Hepatocyte (in vitro differentiated cells): Measurements from ENCODE around the gene DTHD1. TPM values are rescaled to one million over a fixed set of nuclear protein-coding genes. Genes with fewer than 3 reads are reported as not detected.

Experiments
- DNase-seq: peaks from one replicate; pipeline ENCODE4 v3.0.0-alpha.2; 2016; ENCODE audit warnings: low spot score
- H2AFZ ChIP-seq: fragments of 200-600 bp; sonication (generic); 2 replicates; pipeline ENCODE4 v1.6.0; 2016; ENCODE audit warnings: antibody characterized with exemption, mild to moderate bottlenecking
- H3K27ac ChIP-seq: fragments of 200-600 bp; sonication (generic); 2 replicates; pipeline ENCODE4 v1.5.1; 2016; ENCODE audit warnings: mild to moderate bottlenecking
- H3K27me3 ChIP-seq: fragments of 200-600 bp; sonication (generic); 2 replicates; pipeline ENCODE4 v1.6.1; 2016
- H3K36me3 ChIP-seq: fragments of 200-600 bp; sonication (generic); replicated peaks from 2 replicates; pipeline ENCODE4 v1.5.1; 2016; ENCODE audit warnings: low read depth; ENCODE audit not compliant: insufficient read depth
- H3K4me1 ChIP-seq: fragments of 200-600 bp; sonication (generic); 2 replicates; pipeline ENCODE4 v1.5.1; 2016; ENCODE audit warnings: mild to moderate bottlenecking, moderate library complexity; ENCODE audit not compliant: insufficient read depth
- H3K4me2 ChIP-seq: fragments of 200-600 bp; sonication (generic); 2 replicates; pipeline ENCODE4 v1.6.0; 2016
- H3K4me3 ChIP-seq: fragments of 200-600 bp; sonication (generic); 2 replicates; pipeline ENCODE4 v1.5.1; 2016; ENCODE audit warnings: mild to moderate bottlenecking
- H3K79me2 ChIP-seq: fragments of 200-600 bp; sonication (generic); 2 replicates; pipeline ENCODE4 v1.6.0; 2017; ENCODE audit warnings: mild to moderate bottlenecking
- H3K9me2 ChIP-seq: fragments of 200-600 bp; sonication (generic); replicated peaks from 2 replicates; pipeline ENCODE4 v1.6.0; 2017; ENCODE audit warnings: mild to moderate bottlenecking; ENCODE audit not compliant: insufficient read depth
- H3K9me3 ChIP-seq: fragments of 200-600 bp; sonication (generic); 2 replicates; pipeline ENCODE4 v1.5.1; 2016; ENCODE audit warnings: low read depth, mild to moderate bottlenecking
- H4K20me1 ChIP-seq: fragments of 200-600 bp; sonication (generic); 2 replicates; pipeline ENCODE4 v1.6.0; 2016; ENCODE audit warnings: mild to moderate bottlenecking; ENCODE audit not compliant: insufficient read depth, poor library complexity, severe bottlenecking
- EZH2 ChIP-seq: fragments of 200-600 bp; sonication (generic); IDR thresholded peaks from 2 replicates; pipeline ENCODE4 v1.6.1; 2016; ENCODE audit warnings: antibody characterized with exemption, mild to moderate bottlenecking, borderline replicate concordance
- EZH2phosphoT487 ChIP-seq: fragments of 200-600 bp; sonication (generic); IDR thresholded peaks from one replicate; pipeline ENCODE4 v1.6.1; 2018; ENCODE audit warnings: antibody characterized with exemption, mild to moderate bottlenecking, low read depth, moderate library complexity; ENCODE audit not compliant: unreplicated experiment, severe bottlenecking
- WGBS: methylation state at CpG from one replicate; pipeline ENCODE4 v1.1.6; 2016; ENCODE audit warnings: low lambda C conversion rate; ENCODE audit errors: missing lambda C conversion rate; 5-methylcytosine and 5-hydroxymethylcytosine counted together
- polyA plus RNA-seq: library from polyadenylated mRNA; unstranded; fragments of >200 nt; fragmentation: Nextera tagmentation; extraction: Ambion mirVana; gene quantifications from 2 replicates; pipeline ENCODE4 v1.2.1, GENCODE V29; 2016
- total RNA-seq: library from RNA; depleted of rRNA; stranded (reverse); fragments of >200 nt; gene quantifications from 2 replicates; pipeline ENCODE4 v1.2.3, GENCODE V29; 2014
- TF ChIP-seq, protein P1 (sequence below): fragments of 200-600 bp; sonication (generic); IDR thresholded peaks from 2 replicates; pipeline ENCODE4 v1.5.1; 2016; ENCODE audit warnings: antibody characterized with exemption, mild to moderate bottlenecking; ENCODE audit not compliant: poor library complexity

The DTHD1 gene
- total and polyA plus RNA-seq, 2 experiments from 2014 or later, result not detected

DNA sequence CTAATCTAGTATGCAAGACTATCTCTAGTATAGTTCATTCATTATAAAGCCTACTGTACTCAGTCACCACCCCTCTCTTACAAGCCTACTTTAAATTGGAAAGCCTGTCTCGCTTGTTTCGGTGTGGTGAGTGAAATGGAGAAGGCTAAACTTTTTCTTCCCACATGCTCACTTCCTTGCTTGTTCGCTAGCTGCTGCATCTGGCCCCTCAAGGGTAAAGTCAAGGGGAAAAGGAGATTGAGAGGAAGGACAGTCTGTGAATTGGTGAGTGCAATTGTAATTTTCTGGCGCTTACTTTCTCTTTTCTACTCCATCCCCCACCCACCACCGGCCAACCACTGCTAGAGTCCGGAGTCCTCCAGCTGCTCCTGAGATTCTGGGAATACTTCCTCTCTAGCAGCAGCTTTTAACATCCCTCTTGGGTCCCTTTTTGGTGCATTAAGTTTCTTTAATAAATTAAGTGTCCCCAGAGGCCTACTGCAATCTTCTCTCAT is 25.0 kb upstream of the DTHD1 start:
- no peaks in the 10 kb centered on the region for H3K9me2 ChIP-seq
- no peak overlapping the region for H3K4me2 ChIP-seq
- no peaks in the 10 kb centered on the region for H3K9me3 ChIP-seq
- H3K4me3 ChIP-seq, result no peak overlapping the region
- no peaks in the 10 kb centered on the region for H3K27me3 ChIP-seq
- no peak overlapping the region for H2AFZ ChIP-seq
- no peak overlapping the region for H3K27ac ChIP-seq
- DNase-seq, result no peak
- H3K4me1 ChIP-seq, result no peaks in the 10 kb centered on the region
- H4K20me1 ChIP-seq, result no peaks in the 10 kb centered on the region
- H3K79me2 ChIP-seq, result no peaks in the 10 kb centered on the region
- no peak for TF ChIP-seq EZH2phosphoT487
- no peak for TF ChIP-seq EZH2
- TF ChIP-seq, protein P1, sequence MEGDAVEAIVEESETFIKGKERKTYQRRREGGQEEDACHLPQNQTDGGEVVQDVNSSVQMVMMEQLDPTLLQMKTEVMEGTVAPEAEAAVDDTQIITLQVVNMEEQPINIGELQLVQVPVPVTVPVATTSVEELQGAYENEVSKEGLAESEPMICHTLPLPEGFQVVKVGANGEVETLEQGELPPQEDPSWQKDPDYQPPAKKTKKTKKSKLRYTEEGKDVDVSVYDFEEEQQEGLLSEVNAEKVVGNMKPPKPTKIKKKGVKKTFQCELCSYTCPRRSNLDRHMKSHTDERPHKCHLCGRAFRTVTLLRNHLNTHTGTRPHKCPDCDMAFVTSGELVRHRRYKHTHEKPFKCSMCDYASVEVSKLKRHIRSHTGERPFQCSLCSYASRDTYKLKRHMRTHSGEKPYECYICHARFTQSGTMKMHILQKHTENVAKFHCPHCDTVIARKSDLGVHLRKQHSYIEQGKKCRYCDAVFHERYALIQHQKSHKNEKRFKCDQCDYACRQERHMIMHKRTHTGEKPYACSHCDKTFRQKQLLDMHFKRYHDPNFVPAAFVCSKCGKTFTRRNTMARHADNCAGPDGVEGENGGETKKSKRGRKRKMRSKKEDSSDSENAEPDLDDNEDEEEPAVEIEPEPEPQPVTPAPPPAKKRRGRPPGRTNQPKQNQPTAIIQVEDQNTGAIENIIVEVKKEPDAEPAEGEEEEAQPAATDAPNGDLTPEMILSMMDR, result no peak
- WGBS, result 76% methylated on average over 6 of the region's 6 CpGs
- no peaks in the 10 kb centered on the region for H3K36me3 ChIP-seq

DNA sequence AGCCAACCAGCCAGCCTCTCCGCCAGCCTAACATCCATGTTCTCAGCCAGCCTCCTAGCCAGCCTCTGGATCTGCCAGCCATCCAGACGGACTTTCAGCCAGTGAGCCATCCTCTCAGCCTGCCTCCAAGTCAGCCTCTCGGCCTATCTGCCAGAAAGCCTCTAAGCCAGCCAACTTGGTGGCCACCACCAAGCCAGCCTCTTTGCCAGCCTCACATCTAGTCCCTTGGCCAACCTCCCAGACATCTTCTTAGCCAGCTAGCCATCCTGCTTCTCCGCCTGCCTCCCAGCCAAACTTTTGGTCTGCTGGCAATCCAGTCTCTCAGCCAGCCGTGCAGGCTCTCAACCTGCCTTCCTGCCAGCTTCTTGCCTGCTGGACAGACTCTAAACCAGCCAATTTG is 20.7 kb upstream of the DTHD1 start:
- Histone ChIP-seq H3K4me2 (no peak overlapping the region), H4K20me1 (no peaks in the 10 kb centered on the region), H3K9me3 (no peaks in the 10 kb centered on the region), H2AFZ (no peak overlapping the region), H3K9me2 (no peaks in the 10 kb centered on the region), H3K27me3 (no peaks in the 10 kb centered on the region), H3K4me1 (no peaks in the 10 kb centered on the region), H3K4me3 (no peak overlapping the region), H3K27ac (no peak overlapping the region), H3K79me2 (no peaks in the 10 kb centered on the region), H3K36me3 (no peaks in the 10 kb centered on the region)
- DNase-seq, result no peak
- TF ChIP-seq EZH2 (no peak), EZH2phosphoT487 (no peak)
- TF ChIP-seq, protein P1, result no peak
- 93% methylated on average over 5 of the region's 5 CpGs for WGBS

DNA sequence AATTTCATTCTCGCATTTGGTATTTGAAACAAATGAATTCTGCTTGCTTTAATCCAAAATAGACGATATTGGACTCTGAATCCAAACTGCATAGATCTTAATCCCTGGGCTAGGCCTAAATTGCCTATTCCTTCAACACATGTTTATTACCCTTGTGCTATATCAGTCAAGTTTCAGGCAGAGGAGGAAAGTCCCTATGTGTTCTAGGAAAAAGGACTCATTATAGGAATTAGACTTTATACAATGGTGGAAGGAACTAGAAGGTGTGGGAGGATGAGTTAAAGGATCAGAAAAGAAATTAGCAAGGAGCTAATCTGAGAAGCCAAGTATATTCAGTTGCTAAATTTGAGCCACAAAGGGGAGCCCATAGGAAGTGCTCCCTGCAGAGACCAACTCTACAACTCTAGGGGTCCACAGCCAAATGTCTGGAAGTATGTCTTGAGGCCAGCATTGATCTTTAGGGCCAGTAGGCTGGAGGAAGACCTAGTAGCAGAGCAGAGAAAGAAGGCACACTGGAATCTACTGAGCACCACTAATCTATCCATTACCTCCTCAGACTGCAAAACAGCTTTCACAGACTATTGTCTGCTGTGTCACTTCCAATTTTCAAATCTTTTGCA is 17.1 kb upstream of the DTHD1 start:
- no peaks in the 10 kb centered on the region for H3K9me3 ChIP-seq
- TF ChIP-seq EZH2 (no peak), EZH2phosphoT487 (no peak)
- TF ChIP-seq, protein P1, result no peak
- H3K79me2 ChIP-seq, result no peaks in the 10 kb centered on the region
- no peaks in the 10 kb centered on the region for H3K36me3 ChIP-seq
- 87% methylated on average over 2 of the region's 2 CpGs for WGBS
- H2AFZ ChIP-seq, result no peak overlapping the region
- no peak overlapping the region for H3K4me3 ChIP-seq
- no peak for DNase-seq
- no peaks in the 10 kb centered on the region for H3K9me2 ChIP-seq
- no peaks in the 10 kb centered on the region for H3K4me1 ChIP-seq
- H4K20me1 ChIP-seq, result no peaks in the 10 kb centered on the region
- H3K4me2 ChIP-seq, result no peak overlapping the region
- H3K27me3 ChIP-seq, result no peaks in the 10 kb centered on the region
- H3K27ac ChIP-seq, result no peak overlapping the region
